GM12891 (cell line): Measurements from ENCODE around the gene NSMCE1.

Experiments
- POLR2A ChIP-seq: IDR thresholded peaks from 2 replicates; pipeline ENCODE4 v1.6.1; 2011; ENCODE audit warnings: low read depth, low read length, control low read depth
- POLR2AphosphoS5 ChIP-seq: IDR thresholded peaks from 2 replicates; pipeline ENCODE4 v1.6.1; 2011; ENCODE audit warnings: low read depth, low read length, control low read depth
- SPI1 ChIP-seq: IDR thresholded peaks from 2 replicates; pipeline ENCODE4 v1.6.1; 2011; ENCODE audit warnings: low read depth, low read length, control low read depth
- TAF1 ChIP-seq: IDR thresholded peaks from 2 replicates; pipeline ENCODE4 v1.6.1; 2011; ENCODE audit warnings: low read depth, low read length, control low read depth

- TF ChIP-seq POLR2A, result no peak
- TF ChIP-seq POLR2AphosphoS5, result no peak
- peak; percentile 61; the same call in 1 of the 2 replicates for TF ChIP-seq SPI1
- TF ChIP-seq TAF1, result no peak
Observed at GRCh38 chr16:27228621-27229501, 39.7 kb downstream of the NSMCE1 start.
